ENCODE data around the gene LIN37. TPM values are rescaled to one million over a fixed set of nuclear protein-coding genes. Genes with fewer than 3 reads are reported as not detected.

The LIN37 gene
- total and polyA plus RNA-seq, 2 of the 13 experiments (the other 11 are each of a cell fraction or from before 2014, with no cell fraction given): 6.3 to 8.7 TPM

- in situ Hi-C loops (cut with HindIII; ENCODE audit: extremely low pct_ligation_motif_present, low pct_unique_long_range_greater_than_20kb): no loop called here
- H3K4me3 ChIP-seq (replicated peaks in 1 of 3; ENCODE audit: insufficient read depth in 1 of 3, low read depth in 2 of 3, low read length in 3 of 3): no peak overlapping the region
- peaks cover 8% of the 10 kb centered on the region for H4K20me1 ChIP-seq (ENCODE audit: insufficient read depth, low read length)
- no peaks in the 10 kb centered on the region for H3K9me3 ChIP-seq (ENCODE audit: low read length)
- BruUV-seq (replicated peaks): no TSS peak
- ChIA-PET CTCF (ENCODE audit: low intra/inter-chr PET ratio, low total read pairs) (no interaction called here), POLR2A (interaction anchor here (4.6 kb wide), 1 partner anchor 18 kb away, joined by 69 read pairs; no protein-coding TSS in a partner anchor)
- FAIRE-seq (no peak), ATAC-seq (no peak), DNase-seq (ENCODE audit: low spot score) (no peak)
- TF ChIP-seq JARID2 (CRISPR knock-in tag; IDR thresholded peaks at IDR 0.05; ENCODE audit: insufficient replicate concordance): no peak
- no peak for TF ChIP-seq ZNF773 (CRISPR knock-in tag; IDR thresholded peaks at IDR 0.05; ENCODE audit: borderline replicate concordance)
- TF ChIP-seq ZNF580 (CRISPR knock-in tag; IDR thresholded peaks at IDR 0.05; ENCODE audit: borderline replicate concordance, low read depth): no peak
- no peak for TF ChIP-seq AHR (CRISPR knock-in tag; IDR thresholded peaks at IDR 0.05)
- no peak for TF ChIP-seq ZC3H4 (CRISPR knock-in tag; IDR thresholded peaks at IDR 0.05; ENCODE audit: borderline replicate concordance)
- TF ChIP-seq NFIC (IDR thresholded peaks at IDR 0.05; ENCODE audit: low read length): no peak
- no peak for TF ChIP-seq RARG (CRISPR knock-in tag; IDR thresholded peaks at IDR 0.05; ENCODE audit: low read depth)
- no peak for TF ChIP-seq KAT8 (CRISPR knock-in tag; IDR thresholded peaks at IDR 0.05)
- TF ChIP-seq ZNF207 (IDR thresholded peaks at IDR 0.05; ENCODE audit: borderline replicate concordance): no peak
- TF ChIP-seq AGO2 (optimal IDR thresholded peaks at IDR 0.05; ENCODE audit: low read depth, low read length): peak; percentile 62
- TF ChIP-seq RBFOX2 (IDR thresholded peaks at IDR 0.05; ENCODE audit: low read depth, low read length): peak; percentile 68
- TF ChIP-seq NONO (IDR thresholded peaks at IDR 0.05): no peak
- no peak for TF ChIP-seq NONO (CRISPR knock-in tag; conservative IDR thresholded peaks at IDR 0.05)
- TF ChIP-seq NFE2L2 (IDR thresholded peaks at IDR 0.05; ENCODE audit: low read length): no peak
- TF ChIP-seq KLF9 (CRISPR knock-in tag; IDR thresholded peaks at IDR 0.05; ENCODE audit: low read depth): no peak
- no peak for TF ChIP-seq ZSCAN21 (CRISPR knock-in tag; IDR thresholded peaks at IDR 0.05; ENCODE audit: borderline replicate concordance)
- TF ChIP-seq MED8 (CRISPR knock-in tag; IDR thresholded peaks at IDR 0.05; ENCODE audit: insufficient replicate concordance): no peak
- H3K27ac ChIP-seq (ENCODE audit: extremely low read length, insufficient read depth, low read length): no peak overlapping the region
- H3K79me2 ChIP-seq (ENCODE audit: insufficient read depth, low read length): peaks cover 21% of the 10 kb centered on the region
- H3K36me3 ChIP-seq (replicated peaks in 1 of 2; ENCODE audit: control insufficient read depth in 1 of 2, insufficient read depth in 2 of 2, low read length in 2 of 2): peaks cover 36 to 58% of the 10 kb centered on the region in 2 experiments
- intact Hi-C loops (cut with micrococcal nuclease; ENCODE audit: unreplicated experiment): no loop called here
- H2AFZ ChIP-seq (ENCODE audit: low read length): no peak overlapping the region
- H3K27me3 ChIP-seq (ENCODE audit: control insufficient read depth in 1 of 2, insufficient read depth in 2 of 2, low read length in 2 of 2): no peaks in the 10 kb centered on the region
- H3K4me1 ChIP-seq (ENCODE audit: insufficient read depth, low read length): peaks cover 10% of the 10 kb centered on the region
- H3K9ac ChIP-seq (ENCODE audit: insufficient read depth, low read depth, low read length): no peak overlapping the region
- no peak overlapping the region for H3K4me2 ChIP-seq (ENCODE audit: low read depth, low read length)
- WGBS (ENCODE audit: low lambda C conversion rate): 98% methylated on average over 10 of the region's 16 CpGs
Observed at GRCh38 chr19:35721374-35721773, 27.0 kb upstream of the LIN37 start.
